ENCODE results near the gene CEP128.

CEP128 gene

DNA sequence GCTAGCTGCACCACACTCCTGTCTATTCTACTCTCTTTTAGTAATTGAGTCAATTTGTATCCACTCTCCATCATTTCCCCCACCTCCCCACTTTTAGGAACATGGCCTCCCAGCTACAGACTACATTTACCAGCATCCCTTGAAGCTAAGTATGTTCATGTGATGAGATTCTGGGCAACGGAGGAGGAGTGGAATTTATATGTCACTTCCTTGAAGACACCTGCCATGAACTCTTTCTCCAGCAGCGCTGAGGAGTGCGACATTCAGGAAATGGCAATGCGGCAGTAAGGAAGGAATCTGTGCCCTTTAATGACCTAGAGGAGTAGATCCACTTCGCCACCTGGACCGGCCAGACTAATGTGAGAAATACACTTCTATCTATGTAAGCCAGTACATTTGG, 486.5 kb downstream of the CEP128 start:
- DNase-seq, result no peak

DNA sequence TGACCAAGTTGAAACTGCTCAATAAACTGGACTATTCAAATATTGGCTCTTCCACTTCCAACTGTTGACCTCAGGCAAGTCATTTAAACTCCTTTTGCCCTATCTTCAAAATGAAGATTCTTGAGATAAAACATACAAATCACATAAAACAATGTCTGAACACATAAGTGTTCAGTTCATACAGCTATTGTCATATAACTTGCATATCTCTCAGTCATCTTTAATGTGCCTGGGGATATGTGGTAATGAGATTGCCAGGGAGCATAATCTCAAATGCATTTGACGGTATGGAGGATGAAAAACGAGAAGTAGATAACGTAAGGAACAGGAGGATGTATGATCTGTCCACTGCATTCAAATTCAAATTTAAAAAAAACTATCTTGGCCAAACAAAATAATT, 493.3 kb downstream of the CEP128 start:
- no peak for DNase-seq

DNA sequence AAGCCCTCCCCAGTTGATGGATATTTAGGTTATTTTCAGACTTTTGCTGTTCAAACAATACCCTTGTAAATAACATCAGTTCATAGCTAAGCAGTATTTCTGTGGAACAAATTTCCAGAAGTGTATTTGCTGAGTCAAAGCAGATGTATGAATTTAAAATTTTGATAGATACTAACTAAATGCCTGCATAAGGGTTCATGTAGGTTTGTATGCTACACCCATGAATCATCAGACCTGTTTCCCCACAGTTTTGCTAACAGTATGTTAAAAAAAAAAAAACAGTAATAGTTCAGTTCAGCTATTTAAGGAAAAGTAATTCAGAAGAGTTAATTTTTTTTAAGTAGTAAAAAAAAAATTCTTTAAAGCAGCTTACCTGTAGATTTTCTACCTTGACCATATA, 494.1 kb downstream of the CEP128 start:
- DNase-seq, result no peak
